GM21529 (cell line): ENCODE measurements around the gene NCEH1.
"Not testable (repeated sequence)": the region's sequence is repeated elsewhere in the genome, so short reads cannot be mapped to it uniquely, and the experiment has no call there.

ENCODE experiments used
- ATAC-seq: cut with Tn5 transposase; IDR thresholded peaks from one replicate; pipeline ENCODE4 v1.9.1; 2021; ENCODE audit not compliant: unreplicated experiment

NCEH1 gene

GRCh38 chr3:172707967-172708366 is 2.9 kb downstream of the NCEH1 start:
- ATAC-seq: no peak

GRCh38 chr3:172707030-172707429 is 3.8 kb downstream of the NCEH1 start:
- no peak for ATAC-seq

GRCh38 chr3:172705170-172705569 is 5.7 kb downstream of the NCEH1 start:
- no peak for ATAC-seq

GRCh38 chr3:172704001-172704400 is 6.9 kb downstream of the NCEH1 start:
- ATAC-seq: no peak

GRCh38 chr3:172702731-172703130 is 8.1 kb downstream of the NCEH1 start:
- ATAC-seq: not testable (repeated sequence)

GRCh38 chr3:172702256-172702655 is 8.6 kb downstream of the NCEH1 start:
- no peak for ATAC-seq

- no peak for ATAC-seq
These were observed 9.1 kb downstream of the NCEH1 start for GRCh38 chr3:172701751-172702150.

- no peak for ATAC-seq
These were observed 9.9 kb downstream of the NCEH1 start for GRCh38 chr3:172700936-172701455.

GRCh38 chr3:172700256-172700655 is 10.6 kb downstream of the NCEH1 start:
- ATAC-seq: no peak

- no peak for ATAC-seq
These were observed 11.8 kb downstream of the NCEH1 start for GRCh38 chr3:172699031-172699430.

- ATAC-seq: no peak
These were observed 12.2 kb downstream of the NCEH1 start for GRCh38 chr3:172698631-172699030.

GRCh38 chr3:172697558-172697957 is 13.3 kb downstream of the NCEH1 start:
- ATAC-seq: no peak

GRCh38 chr3:172696357-172696756 is 14.5 kb downstream of the NCEH1 start:
- ATAC-seq: no peak

- ATAC-seq: no peak
These were observed 16.2 kb downstream of the NCEH1 start for GRCh38 chr3:172694573-172695246.

GRCh38 chr3:172692751-172693338 is 18.0 kb downstream of the NCEH1 start:
- peak; percentile 92 for ATAC-seq

- ATAC-seq: no peak
These were observed 19.9 kb downstream of the NCEH1 start for GRCh38 chr3:172690936-172691335.

- ATAC-seq: no peak
These were observed 22.3 kb downstream of the NCEH1 start for GRCh38 chr3:172688588-172688987.

GRCh38 chr3:172687501-172687900 is 23.4 kb downstream of the NCEH1 start:
- ATAC-seq: no peak

- ATAC-seq: no peak
These were observed 25.3 kb downstream of the NCEH1 start for GRCh38 chr3:172685331-172686214.

GRCh38 chr3:172680684-172681083 is 30.2 kb downstream of the NCEH1 start:
- no peak for ATAC-seq

GRCh38 chr3:172679599-172679998 is 31.3 kb downstream of the NCEH1 start:
- no peak for ATAC-seq

- ATAC-seq: no peak
These were observed 32.8 kb downstream of the NCEH1 start for GRCh38 chr3:172678068-172678467.
